ENCODE data around the gene ACAD11.
"Not testable (repeated sequence)": the region's sequence is repeated elsewhere in the genome, so short reads cannot be mapped to it uniquely, and the experiment has no call there.

Gene ACAD11

DNA sequence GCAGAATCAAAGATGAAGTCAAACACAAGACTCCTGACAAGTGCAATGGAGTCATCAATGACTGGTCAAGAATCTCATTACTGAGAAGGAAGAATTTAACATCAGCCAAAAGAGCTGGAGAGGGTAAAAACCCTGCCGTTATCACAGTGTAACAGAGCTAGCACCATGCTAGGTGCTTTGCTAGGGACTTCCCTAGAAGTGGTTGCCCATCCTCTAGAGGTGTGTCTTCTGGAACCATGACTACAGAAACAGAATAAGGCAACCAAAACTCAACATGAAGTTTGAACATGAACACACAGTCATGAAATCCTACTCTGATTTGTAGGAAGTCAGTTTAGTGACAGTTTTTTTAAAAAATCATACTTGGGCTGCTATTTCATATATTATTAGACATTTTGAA, 9.5 kb downstream of the ACAD11 start:
- in situ Hi-C loops (cut with MboI; ENCODE audit: low sequenced_read_pairs) = no loop called here

DNA sequence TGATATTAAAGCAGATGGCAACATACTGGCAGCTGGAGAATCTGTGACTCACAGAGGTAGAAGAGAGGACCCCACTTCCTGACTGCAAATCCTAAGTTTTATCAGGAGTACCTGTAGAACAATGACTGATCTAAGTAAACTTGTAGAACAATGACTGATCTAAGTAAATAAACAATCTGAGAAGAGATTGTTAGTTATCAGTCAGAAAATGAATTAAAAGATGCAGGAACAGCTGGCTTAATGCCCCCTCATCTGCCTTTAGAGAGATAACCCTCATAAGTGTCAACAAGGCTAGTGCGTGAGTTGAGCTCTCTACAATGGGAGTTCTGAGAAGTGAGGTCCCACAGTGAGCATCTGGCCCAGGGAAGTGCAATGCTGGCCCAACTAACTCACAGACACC, 14.6 kb downstream of the ACAD11 start:
- in situ Hi-C loops (cut with MboI; ENCODE audit: low sequenced_read_pairs) = loop anchor here (5.0 kb wide), 1 partner anchor 103 kb away; no protein-coding TSS in a partner anchor

DNA sequence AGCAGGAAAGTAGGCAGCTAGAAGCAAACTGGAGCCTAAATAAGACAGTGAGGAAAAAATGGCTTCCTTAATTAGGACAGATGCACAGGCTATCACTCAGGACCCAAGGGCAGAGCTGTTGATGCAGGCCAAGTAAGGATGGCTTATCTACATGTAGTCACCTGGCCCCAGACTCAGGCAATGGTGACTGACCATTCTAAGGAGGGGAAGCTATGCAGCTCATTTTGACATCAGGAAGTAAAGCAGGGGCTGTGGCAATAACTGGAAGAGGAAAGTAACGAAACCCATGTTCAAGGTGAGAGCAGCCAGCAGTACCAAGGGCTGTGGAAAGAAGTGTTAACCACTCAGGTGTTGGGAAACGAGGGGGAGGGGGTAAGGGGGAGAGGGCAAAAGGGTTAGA, 16.2 kb downstream of the ACAD11 start:
- in situ Hi-C loops (cut with MboI; ENCODE audit: low sequenced_read_pairs) = no loop called here

DNA sequence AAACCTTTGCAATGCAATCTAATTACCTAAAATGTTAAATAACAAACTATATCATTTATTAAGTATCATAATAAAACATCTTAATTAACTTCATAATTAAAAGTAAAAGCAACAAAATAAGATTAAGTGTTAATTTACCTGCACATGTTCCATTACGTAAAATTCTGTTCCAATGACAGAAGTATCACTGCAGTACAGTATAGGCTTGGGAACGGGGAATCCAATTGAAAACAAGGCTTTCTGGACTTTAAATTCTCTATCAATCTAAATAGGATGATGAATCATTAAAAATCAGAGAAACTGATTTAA, 17.1 kb downstream of the ACAD11 start:
- in situ Hi-C loops (cut with MboI; ENCODE audit: low sequenced_read_pairs) = no loop called here

DNA sequence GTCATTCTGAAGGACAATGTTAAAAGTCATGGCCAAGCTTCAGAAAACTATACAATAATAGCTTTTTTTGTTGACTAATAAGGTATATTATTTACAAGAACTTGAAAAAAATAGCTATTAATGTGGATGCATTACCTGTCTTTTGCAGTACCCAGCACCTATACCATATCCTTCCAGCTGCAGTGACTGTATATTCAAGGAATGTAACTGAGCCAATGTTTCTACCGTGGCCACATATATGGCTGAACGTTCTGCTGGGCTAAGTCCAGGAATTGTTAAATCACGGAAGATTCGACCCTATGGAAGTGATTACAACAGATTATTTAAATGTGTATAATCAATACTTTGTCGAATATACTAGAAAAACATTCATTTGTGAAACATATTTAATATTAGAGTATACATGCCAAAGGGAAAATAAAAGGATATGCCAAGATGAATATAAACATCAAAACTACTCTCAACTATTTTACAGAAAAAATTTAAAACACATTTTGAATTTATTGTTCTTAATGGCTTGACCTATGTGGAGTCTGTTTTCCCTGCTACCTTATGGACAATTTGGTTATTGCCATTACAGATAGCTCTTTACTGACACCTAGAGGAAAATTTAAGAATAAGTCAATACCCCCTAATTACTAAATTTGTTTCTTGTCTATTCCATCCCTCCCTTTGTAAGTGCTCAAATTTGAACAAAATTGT, 17.6 kb downstream of the ACAD11 start:
- in situ Hi-C loops (cut with MboI; ENCODE audit: low sequenced_read_pairs) = no loop called here

DNA sequence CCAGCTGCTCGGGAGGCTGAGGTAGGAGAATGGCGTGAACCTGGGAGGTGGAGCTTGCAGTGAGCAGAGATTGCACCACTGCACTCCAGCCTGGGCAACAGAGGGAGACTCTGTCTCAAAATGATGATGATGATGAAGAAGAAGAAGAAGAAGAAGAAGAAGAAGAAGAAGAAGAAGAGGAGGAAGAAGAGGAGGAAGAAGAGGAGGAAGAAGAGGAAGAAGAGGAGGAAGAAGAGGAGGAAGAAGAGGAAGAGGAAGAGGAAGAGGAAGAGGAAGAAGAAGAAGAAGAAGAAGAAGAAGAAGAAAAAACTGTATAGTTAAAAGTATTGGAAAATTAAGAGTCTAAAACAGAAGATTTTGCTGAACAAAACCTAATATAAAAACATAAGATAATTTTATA, 18.2 kb downstream of the ACAD11 start:
- in situ Hi-C loops (cut with MboI; ENCODE audit: low sequenced_read_pairs) = not testable (repeated sequence)

DNA sequence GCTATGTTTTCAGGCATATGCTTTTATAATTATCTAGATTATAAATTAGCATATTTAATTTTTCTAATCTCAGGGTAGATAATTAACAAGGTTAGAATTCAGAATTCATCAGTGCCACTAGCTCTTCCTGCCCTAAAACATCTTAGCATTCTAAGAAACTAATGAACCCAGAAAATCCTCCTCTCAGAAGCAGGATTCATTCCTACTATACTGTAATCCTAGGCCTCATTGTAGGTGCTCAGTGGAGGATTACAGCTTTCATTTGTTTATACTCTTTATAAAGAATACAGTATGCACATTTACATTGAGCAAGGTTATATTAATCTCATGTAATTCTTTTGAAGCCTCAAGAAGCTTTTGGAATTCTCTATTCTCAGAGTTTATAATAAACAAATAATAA, 20.9 kb downstream of the ACAD11 start:
- in situ Hi-C loops (cut with MboI; ENCODE audit: low sequenced_read_pairs) = no loop called here

DNA sequence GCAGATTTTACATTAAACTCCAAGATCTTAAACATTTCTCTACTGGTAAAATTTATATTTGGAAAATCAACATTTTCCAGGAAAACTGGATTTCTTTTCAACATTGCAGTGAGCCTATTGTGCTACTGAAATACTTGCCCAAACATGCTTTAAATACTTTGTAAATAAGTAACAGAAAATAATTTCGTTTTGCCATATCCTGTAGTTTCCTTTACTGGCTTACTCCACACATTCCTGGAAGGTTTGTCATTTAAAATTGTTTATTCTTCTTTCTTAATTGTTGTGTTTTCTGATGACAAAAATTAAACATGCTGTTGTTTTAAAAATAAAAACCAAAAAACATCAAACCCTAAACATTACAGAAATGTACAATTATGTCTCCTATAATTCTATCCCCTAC, 22.0 kb downstream of the ACAD11 start:
- in situ Hi-C loops (cut with MboI; ENCODE audit: low sequenced_read_pairs) = no loop called here

DNA sequence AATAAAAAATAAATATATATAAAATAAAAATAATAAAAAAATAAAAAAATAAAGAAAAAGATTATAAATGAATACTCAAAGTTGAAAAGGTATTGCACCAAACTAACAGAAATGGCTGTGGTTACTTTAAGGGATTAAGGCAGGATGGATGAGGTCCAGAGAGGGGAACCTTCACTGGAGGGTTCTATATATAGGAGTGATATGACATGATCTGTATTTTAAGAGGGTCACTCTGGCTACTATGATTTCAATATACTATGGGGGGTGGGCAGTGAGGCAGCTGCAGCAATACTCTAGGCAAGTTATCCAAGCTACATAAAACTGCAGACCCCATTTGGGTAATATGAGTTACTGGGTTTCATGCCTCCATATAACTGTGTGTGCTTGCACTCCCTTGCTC, 24.6 kb downstream of the ACAD11 start:
- in situ Hi-C loops (cut with MboI; ENCODE audit: low sequenced_read_pairs) = no loop called here

DNA sequence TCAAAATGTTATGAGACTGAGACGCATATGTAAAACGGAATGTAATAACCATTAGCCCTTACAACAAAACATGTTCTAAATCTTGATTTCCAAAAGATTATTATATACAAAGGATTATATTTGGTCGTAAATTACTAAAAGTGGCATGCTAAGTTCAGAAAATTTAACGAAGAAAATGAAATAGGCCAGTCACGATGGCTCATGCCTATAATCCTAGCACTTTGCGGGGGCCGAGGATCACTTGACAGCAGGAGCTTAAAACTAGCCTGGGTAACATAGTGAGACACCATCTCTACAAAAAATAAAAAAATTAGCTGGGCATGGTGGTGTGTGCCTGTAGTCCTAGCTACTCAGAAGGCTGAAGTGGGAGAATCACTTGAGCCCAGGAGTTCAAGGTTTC, 29.0 kb downstream of the ACAD11 start:
- in situ Hi-C loops (cut with MboI; ENCODE audit: low sequenced_read_pairs) = no loop called here

DNA sequence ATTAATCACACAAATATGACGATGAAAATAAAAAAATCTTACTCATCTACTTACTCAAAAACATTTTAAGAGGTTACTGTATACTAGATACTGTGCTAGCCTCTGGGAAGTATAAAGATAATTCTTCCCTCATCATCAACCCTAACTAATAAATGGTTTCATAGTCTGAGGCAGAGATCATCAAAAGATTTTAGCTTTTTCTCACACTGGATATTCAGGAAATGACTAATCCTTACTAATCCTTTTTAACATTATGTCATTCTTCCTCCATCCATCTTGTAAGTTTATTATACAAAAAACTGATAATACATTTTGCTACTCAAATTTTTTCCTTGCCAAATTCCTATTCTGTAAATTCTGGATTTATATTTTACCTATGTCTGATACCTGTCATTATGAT, 29.7 kb downstream of the ACAD11 start:
- in situ Hi-C loops (cut with MboI; ENCODE audit: low sequenced_read_pairs) = no loop called here

DNA sequence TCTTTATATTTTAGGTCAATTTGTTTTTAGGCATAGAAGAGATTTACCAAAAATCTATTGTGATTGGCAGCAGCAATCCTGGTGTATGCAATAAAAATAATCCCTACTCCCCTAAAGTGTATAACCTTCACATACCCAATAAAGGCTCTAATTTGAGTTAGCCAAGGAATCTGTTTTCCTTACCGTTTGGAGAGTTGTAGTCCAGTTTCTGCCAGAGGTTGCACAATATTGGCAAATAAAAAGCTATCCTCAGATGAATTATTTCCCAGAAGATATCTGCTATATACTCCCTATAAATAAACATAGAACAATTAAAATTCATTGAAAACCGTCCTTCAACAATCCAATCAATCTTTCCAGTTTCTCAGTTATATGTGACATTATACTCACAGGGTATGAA, 31.5 kb downstream of the ACAD11 start:
- in situ Hi-C loops (cut with MboI; ENCODE audit: low sequenced_read_pairs) = no loop called here

DNA sequence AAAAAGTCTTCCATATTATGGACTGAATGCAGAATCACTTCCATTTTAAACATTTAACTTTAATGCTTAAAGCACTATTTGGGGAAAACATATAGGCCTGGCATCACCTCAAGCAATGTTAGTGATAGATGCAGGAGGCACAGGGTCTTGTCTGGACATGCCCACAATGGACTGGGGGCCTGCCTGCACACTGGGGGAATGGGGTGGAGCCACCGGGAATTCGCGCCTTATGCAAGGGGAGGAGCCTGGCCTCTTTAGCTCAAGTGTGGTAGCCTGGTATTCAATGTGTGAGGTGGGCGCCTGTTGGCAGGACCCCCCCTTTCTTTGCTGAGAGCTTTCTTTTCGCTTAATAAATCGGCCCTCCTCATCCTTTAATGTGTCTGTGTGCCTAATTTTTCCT, 32.7 kb downstream of the ACAD11 start:
- in situ Hi-C loops (cut with MboI; ENCODE audit: low sequenced_read_pairs) = no loop called here

DNA sequence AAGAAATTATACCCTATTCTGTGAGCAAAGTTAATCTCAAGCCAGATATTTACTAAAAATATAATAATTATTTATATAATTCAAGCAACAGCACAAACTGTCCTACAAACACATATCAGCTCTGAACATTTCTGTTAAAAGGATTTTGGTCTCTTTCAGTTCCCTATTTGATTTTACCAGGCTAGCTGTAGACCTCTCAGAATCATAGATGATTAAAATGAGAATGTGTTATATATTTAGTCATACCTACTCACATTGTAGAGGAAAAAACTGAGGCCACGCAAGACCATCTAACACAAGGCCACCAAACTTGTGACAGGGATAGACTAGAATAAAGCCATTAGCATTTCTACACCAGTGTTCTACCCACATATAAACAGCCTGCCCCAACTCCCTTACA, 34.0 kb downstream of the ACAD11 start:
- in situ Hi-C loops (cut with MboI; ENCODE audit: low sequenced_read_pairs) = no loop called here

DNA sequence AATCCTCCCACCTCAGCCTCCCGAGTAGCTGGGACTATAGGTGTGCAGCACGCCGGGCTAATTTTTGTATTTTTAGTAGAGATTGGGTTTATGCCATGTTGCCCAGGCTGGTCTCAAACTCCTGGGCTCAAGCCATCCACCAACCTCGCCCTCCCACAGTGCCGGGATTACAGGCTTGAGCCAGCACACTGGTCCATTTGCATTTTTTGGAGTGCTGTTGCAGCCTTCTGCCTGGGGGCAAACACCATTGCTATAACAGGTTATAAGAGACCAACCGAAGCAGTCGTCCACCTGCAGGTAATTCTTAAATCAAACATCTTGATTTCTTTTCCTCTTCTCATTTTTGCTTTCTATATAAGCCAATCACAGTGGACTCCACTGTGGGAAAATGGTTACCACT, 34.8 kb downstream of the ACAD11 start:
- in situ Hi-C loops (cut with MboI; ENCODE audit: low sequenced_read_pairs) = no loop called here

DNA sequence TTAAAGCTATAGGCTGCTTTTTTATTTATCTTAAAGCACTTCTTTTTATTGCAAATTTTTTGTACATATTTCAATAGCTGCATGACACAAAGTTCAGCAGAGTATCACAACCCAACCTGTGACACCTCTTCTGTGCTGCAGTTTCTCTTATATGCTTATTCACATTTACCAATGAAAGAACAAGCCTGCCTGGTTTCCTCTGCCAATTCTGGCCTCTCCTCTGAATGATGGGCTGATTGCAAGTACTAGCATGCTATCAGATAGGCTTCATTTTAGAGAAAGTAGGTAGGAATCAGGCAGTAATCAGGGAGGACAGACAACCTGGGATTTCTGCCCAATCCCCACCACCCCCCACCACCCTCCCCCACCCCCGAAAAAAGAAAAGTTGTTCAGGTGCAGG, 36.0 kb downstream of the ACAD11 start:
- in situ Hi-C loops (cut with MboI; ENCODE audit: low sequenced_read_pairs) = no loop called here

DNA sequence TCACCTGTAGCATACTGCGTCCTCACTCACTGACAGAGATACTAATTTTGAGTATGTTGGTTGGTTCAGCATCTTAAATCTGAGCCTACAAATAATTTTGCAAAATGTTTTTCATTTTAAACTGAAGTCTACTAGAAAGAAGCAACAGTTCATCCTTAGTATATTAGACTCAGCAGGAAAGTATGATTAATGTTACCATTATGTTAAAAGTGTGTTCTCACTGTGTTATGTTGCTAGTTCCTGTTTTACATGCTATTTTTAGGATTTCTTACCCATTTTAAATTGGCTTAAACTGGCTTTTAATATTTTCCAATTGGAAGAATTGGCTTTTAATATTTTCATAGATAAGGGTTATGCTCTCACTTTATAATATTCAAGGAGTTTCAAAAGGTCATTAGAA, 36.8 kb downstream of the ACAD11 start:
- in situ Hi-C loops (cut with MboI; ENCODE audit: low sequenced_read_pairs) = no loop called here

DNA sequence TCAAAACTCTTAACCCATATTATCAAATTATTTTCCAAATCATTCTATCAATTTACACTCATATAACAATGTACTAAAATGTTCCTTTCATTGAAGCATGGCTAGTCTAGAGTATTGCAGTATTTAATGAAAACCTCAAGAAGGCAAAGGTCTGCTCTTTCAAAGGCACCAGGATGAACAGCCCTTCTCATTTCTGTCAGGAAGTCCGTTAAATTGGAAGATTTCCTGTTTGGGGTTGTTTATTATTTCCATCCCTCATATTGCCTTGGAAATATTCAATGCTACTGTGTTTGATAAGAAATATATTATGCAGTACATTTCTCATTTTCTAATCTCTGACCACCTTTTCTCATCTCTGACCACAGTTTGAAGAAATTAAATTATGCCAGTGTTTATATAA, 37.5 kb downstream of the ACAD11 start:
- in situ Hi-C loops (cut with MboI; ENCODE audit: low sequenced_read_pairs) = no loop called here

DNA sequence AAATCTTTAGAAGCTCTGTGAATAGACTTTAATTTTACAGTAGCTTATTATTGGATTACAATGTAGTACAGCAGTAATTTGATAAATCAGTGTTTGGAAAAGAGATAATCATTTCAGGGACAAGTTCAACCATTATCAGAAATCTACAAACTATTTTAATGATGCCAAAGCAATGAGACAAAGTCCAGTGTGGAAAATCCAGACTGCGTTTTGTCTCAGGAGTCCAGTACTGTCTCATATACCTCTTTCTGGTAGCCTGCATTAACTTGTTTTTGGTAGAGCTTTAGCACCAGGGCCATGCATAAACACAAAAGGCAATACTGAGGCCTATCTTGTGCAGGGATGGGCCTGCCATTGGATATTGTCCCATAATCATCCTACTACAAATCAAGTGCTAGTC, 42.8 kb downstream of the ACAD11 start:
- in situ Hi-C loops (cut with MboI; ENCODE audit: low sequenced_read_pairs) = no loop called here

DNA sequence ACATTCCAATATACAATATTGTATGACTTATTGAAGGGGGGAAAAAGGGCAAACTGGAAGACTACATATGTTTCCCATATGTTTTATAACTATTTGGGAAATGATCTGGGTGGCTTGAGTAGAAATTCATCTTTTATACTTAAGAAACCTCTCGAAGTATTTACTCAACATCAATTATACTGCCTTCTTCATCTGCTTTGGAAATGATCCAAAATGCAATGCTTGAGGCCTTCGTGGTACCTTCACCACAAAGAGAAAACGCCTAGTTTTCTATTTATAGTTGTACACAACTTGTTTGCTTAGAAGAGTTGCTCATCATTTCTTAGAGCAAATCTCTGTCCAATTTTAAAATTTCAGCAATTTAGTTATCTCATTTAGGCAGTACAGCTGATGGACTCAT, 43.7 kb downstream of the ACAD11 start:
- in situ Hi-C loops (cut with MboI; ENCODE audit: low sequenced_read_pairs) = no loop called here

DNA sequence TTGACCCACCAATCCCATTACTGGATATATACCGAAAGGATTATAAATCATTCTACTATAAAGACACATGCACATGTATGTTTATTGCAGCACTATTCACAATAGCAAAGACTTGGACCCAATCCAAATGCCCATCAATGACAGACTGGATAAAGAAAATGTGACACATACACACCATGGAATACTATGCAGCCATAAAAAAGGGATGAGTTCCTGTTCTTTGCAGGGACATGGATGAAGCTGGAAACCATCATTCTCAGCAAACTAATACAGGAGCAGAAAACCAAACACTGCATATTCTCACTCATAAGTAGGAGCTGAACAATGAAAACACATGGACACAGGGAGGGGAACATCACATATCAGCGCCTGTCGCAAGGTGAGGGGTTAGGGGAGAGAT, 44.3 kb downstream of the ACAD11 start:
- in situ Hi-C loops (cut with MboI; ENCODE audit: low sequenced_read_pairs) = not testable (repeated sequence)

DNA sequence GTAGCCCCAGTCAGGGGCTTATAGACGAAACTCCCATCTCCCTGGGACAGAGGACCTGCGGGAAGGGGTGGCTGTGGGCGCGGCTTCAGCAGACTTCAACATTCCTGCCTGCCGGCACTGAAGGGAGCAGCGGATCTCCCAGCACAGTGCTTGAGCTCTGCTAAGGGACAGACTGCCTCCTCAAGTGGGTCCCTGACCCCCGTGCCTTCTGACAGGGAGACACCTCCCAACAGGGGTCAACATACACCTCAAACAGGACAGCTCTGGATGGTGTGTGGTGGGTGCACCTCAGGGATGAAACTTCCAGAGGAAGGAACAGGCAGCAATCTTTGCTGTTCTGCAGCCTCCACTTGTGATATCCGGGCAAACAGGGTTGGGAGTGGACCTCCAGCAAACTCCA, 53.0 kb downstream of the ACAD11 start:
- in situ Hi-C loops (cut with MboI; ENCODE audit: low sequenced_read_pairs) = not testable (repeated sequence)

DNA sequence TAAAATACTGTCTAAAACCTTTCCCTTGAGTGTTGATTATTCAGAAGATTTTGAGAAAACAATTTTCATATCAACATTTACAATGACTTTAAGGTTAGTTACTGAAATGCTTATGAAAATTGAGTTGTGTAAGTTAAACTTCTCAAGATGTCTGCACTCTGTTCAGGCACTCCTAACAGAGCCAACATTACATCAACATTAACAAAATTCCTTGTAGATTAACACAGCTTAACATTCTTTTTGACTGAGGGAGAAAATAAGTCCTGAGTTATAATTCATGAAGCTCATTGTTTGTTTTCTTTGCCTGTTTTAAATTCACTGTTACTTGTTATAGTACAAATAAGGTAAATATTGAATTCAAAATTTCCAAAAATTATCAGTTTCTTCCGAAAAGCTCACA, 53.5 kb downstream of the ACAD11 start:
- in situ Hi-C loops (cut with MboI; ENCODE audit: low sequenced_read_pairs) = no loop called here

DNA sequence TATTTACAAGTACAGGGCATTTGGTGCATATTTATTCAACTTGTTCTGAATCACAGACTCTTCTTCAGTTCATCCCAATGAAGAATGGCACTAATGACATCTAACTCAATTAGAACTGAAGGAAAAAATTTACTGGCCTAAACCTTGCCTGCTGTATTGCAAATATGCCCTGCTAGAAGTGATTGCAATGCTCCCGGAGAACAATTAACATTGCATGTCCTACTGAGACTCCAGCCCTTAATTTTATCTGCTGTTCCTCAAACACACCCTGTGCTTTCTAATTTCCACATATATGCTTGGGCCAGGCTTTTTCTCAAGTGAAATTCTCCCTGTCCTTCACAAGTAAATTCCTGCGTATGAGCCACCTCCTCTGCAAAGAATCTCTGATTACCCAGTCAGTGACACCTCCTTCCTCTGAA, 54.2 kb downstream of the ACAD11 start:
- in situ Hi-C loops (cut with MboI; ENCODE audit: low sequenced_read_pairs) = no loop called here

Measured in HL-60/S4 treated with phorbol 12-myristate 13-acetate at 8.2 ng/mL for 4 days and 3 days (cell line).